IMR-90 (cell line): Measurements from ENCODE around the gene C3orf52. TPM values are rescaled to one million over a fixed set of nuclear protein-coding genes. Genes with fewer than 3 reads are reported as not detected.

ENCODE experiments used
- ATAC-seq: fragments of 200-7000 bp; cut with Tn5 transposase; 2 replicates; pipeline ENCODE4 v1.9.1; 2020; ENCODE audit warnings: low read depth, mild to moderate bottlenecking, moderate library complexity
- BruUV-seq: library from RNA; stranded (reverse); fragments of 400-500 nt; replicated peaks from 2 replicates; lab custom pipeline; 2021; lab: Mats Ljungman, UMichigan
- CTCF ChIA-PET: fragments of 300-600 bp; formaldehyde crosslinking; extraction: SDS; loops from one replicate; lab custom pipeline; 2021; ENCODE audit warnings: antibody characterized with exemption; lab: Yijun Ruan, JAX
- POLR2A ChIA-PET: fragments of 300-600 bp; sonication (Branson Sonifier 250); formaldehyde crosslinking; loops from one replicate; lab custom pipeline; 2022; ENCODE audit warnings: antibody characterized with exemption; ENCODE audit not compliant: unreplicated experiment; lab: Charles Lee
- DNase-seq: peaks from one replicate; pipeline ENCODE4 v3.0.0; 2013
- H2AFZ ChIP-seq: replicated peaks from 2 replicates; pipeline ENCODE3; 2013; ENCODE audit warnings: low read length, mild to moderate bottlenecking; ENCODE audit not compliant: poor library complexity
- H2AK5ac ChIP-seq: 2 replicates; pipeline ENCODE4 v1.6.1; 2013; ENCODE audit warnings: low read depth, low read length, inconsistent platforms
- H2AK9ac ChIP-seq: replicated peaks from 2 replicates; pipeline ENCODE3; 2013; ENCODE audit warnings: mild to moderate bottlenecking, low read depth, low read length, moderate library complexity; ENCODE audit not compliant: poor library complexity
- H2BK120ac ChIP-seq: 2 replicates; pipeline ENCODE4 v1.6.1; 2013; ENCODE audit warnings: low read depth, low read length, inconsistent platforms
- H2BK15ac ChIP-seq: 3 replicates; pipeline ENCODE4 v1.6.1; 2013; ENCODE audit warnings: low read depth, low read length, inconsistent platforms
- H2BK20ac ChIP-seq: 2 replicates; pipeline ENCODE4 v1.6.1; 2013; ENCODE audit warnings: low read depth, mild to moderate bottlenecking, inconsistent platforms, low read length, moderate library complexity
- H2BK5ac ChIP-seq: 2 replicates; pipeline ENCODE4 v1.6.1; 2013; ENCODE audit warnings: mild to moderate bottlenecking, low read depth, low read length, inconsistent platforms; ENCODE audit not compliant: poor library complexity, severe bottlenecking
- H3K14ac ChIP-seq: replicated peaks from 2 replicates; pipeline ENCODE4 v1.6.1; 2013; ENCODE audit warnings: low read depth, low read length, inconsistent platforms
- H3K18ac ChIP-seq: 2 replicates; pipeline ENCODE4 v1.6.1; 2013; ENCODE audit warnings: low read depth, low read length, control low read depth
- H3K23ac ChIP-seq: 2 replicates; pipeline ENCODE4 v1.6.1; 2013; ENCODE audit warnings: low read depth, low read length, inconsistent platforms
- H3K27ac ChIP-seq: 2 replicates; pipeline ENCODE4 v1.5.1; 2013; ENCODE audit warnings: mild to moderate bottlenecking, control low read depth, low read length; ENCODE audit not compliant: insufficient read depth
- H3K27me3 ChIP-seq: 2 replicates; pipeline ENCODE4 v1.6.1; 2013; ENCODE audit warnings: low read length; ENCODE audit not compliant: control insufficient read depth, insufficient read depth
- H3K36me3 ChIP-seq: 2 replicates; pipeline ENCODE4 v1.6.1; 2013; ENCODE audit warnings: low read length, mixed read lengths; ENCODE audit not compliant: control insufficient read depth, insufficient read depth
- H3K4ac ChIP-seq: 2 replicates; pipeline ENCODE4 v1.6.1; 2013; ENCODE audit warnings: low read depth, low read length, inconsistent platforms
- H3K4me1 ChIP-seq: 2 replicates; pipeline ENCODE4 v1.6.1; 2013; ENCODE audit warnings: low read length, mixed read lengths; ENCODE audit not compliant: control insufficient read depth, insufficient read depth
- H3K4me2 ChIP-seq: 2 replicates; pipeline ENCODE4 v1.6.1; 2013; ENCODE audit warnings: low read depth, mild to moderate bottlenecking, control low read depth, low read length, moderate library complexity
- H3K4me3 ChIP-seq: 2 replicates; pipeline ENCODE4 v1.5.1; 2013; ENCODE audit warnings: low read depth, mild to moderate bottlenecking, control low read depth, low read length, moderate library complexity; ENCODE audit not compliant: insufficient read depth
- H3K56ac ChIP-seq: 2 replicates; pipeline ENCODE4 v1.6.1; 2013; ENCODE audit warnings: low read length, inconsistent platforms; ENCODE audit not compliant: insufficient read depth; ENCODE audit errors: extremely low read depth
- H3K79me1 ChIP-seq, 2 experiments: 2 replicates each; pipeline ENCODE4 v1.6.1; 2013; ENCODE audit warnings: low read length in 2 of 2, inconsistent platforms in 1 of 2, low read depth in 1 of 2
- H3K9ac ChIP-seq: 2 replicates; pipeline ENCODE4 v1.6.1; 2013; ENCODE audit warnings: low read depth, low read length, control low read depth
- H3K9me1 ChIP-seq: 2 replicates; pipeline ENCODE4 v1.6.1; 2013; ENCODE audit warnings: low read length, inconsistent platforms; ENCODE audit not compliant: insufficient read depth
- H3K9me3 ChIP-seq: 2 replicates; pipeline ENCODE4 v1.6.1; 2013; ENCODE audit warnings: low read length; ENCODE audit not compliant: control insufficient read depth, insufficient read depth
- H4K20me1 ChIP-seq: 2 replicates; pipeline ENCODE4 v1.6.1; 2013; ENCODE audit warnings: low read length, inconsistent platforms; ENCODE audit not compliant: insufficient read depth
- H4K5ac ChIP-seq: 2 replicates; pipeline ENCODE4 v1.6.1; 2013; ENCODE audit warnings: mild to moderate bottlenecking, low read depth, low read length, control low read depth
- H4K8ac ChIP-seq, 2 experiments: 2 replicates each; pipeline ENCODE4 v1.6.1; 2013; ENCODE audit warnings: low read depth in 2 of 2, low read length in 2 of 2, control low read depth in 1 of 2, inconsistent platforms in 1 of 2
- H4K91ac ChIP-seq: 2 replicates; pipeline ENCODE4 v1.6.1; 2013; ENCODE audit warnings: low read depth, low read length, inconsistent platforms; ENCODE audit not compliant: insufficient read depth
- BHLHE40 ChIP-seq: fragments of 150-350 bp; IDR thresholded peaks from 2 replicates; pipeline ENCODE4 v1.6.1; 2016; ENCODE audit warnings: mild to moderate bottlenecking, low read depth, low read length
- FOS ChIP-seq: fragments of 150-350 bp; IDR thresholded peaks from 2 replicates; pipeline ENCODE4 v1.6.1; 2016; ENCODE audit warnings: low read depth, low read length
- POLR2A ChIP-seq: IDR thresholded peaks from 2 replicates; pipeline ENCODE4 v1.6.1; 2012; ENCODE audit warnings: mild to moderate bottlenecking, low read depth, low read length
- RFX5 ChIP-seq: IDR thresholded peaks from 2 replicates; pipeline ENCODE4 v1.8.0; 2012; ENCODE audit warnings: low read depth, mild to moderate bottlenecking, low read length, moderate library complexity
- USF2 ChIP-seq: fragments of 150-350 bp; IDR thresholded peaks from 2 replicates; pipeline ENCODE4 v1.6.1; 2017; ENCODE audit warnings: mild to moderate bottlenecking, antibody characterized with exemption, low read length, low read depth
- WGBS, 2 experiments: methylation state at CpG; one replicate each; pipeline versions ENCODE4 v1.1.5 to v1.1.7; 2013; ENCODE audit warnings: missing lambda C conversion rate in 2 of 2; ENCODE audit not compliant: insufficient read length in 1 of 2; ENCODE audit errors: extremely low coverage in 2 of 2; 5-methylcytosine and 5-hydroxymethylcytosine counted together
- dilution Hi-C: fragments of 300-500 bp; cut with HindIII; formaldehyde crosslinking; loops from one replicate; pipeline ENCODE4 v1.14.3; 2018; ENCODE audit warnings: low sequenced_read_pairs; ENCODE audit not compliant: unreplicated experiment
- in situ Hi-C: fragments of 300-500 bp; cut with MboI; formaldehyde crosslinking; loops from 3 replicates; pipeline ENCODE4 v1.14.3; 2019; ENCODE audit warnings: low sequenced_read_pairs, inconsistent platforms, mixed read lengths
- intact Hi-C: fragments of 100-400 bp; cut with micrococcal nuclease; formaldehyde crosslinking; loops from 2 replicates; pipeline ENCODE4 v1.10.0; 2022
- polyA plus RNA-seq, 3 experiments: library from polyadenylated mRNA; depleted of rRNA; stranded (reverse); fragments of >200 nt; gene quantifications; 2 replicates each; pipeline ENCODE4 v1.2.3, GENCODE V29; 2012; ENCODE audit warnings: low replicate concordance in 1 of 3
- total RNA-seq: library from RNA; depleted of rRNA; stranded (reverse); fragments of >200 nt; gene quantifications from 2 replicates; pipeline ENCODE4 v1.2.3, GENCODE V29; 2012

Gene C3orf52
- total and polyA plus RNA-seq, 2 of the 4 experiments (the other 2 are of a cell fraction): 7.5 to 12.5 TPM

DNA sequence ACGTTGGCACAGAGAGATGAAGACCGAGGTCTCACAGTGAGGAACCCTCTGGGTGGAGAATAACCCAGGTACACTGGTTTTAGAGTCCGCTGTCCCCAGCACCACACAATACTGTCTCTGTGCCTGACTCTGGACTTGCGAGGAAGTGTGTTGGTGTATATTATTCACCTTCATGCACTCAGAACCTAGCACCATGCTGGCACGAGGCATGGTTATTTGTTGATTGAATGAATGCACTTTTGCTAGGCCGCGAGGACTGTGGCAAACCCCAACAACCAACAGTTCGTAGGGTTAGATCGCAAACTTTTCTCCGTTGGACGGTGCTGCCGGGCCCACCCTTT is 484 bp upstream of the C3orf52 start:
- ChIA-PET CTCF (no interaction called here), POLR2A (no interaction called here)
- peak overlapping the region; percentile 1; the same call in 1 of the 2 replicates for H3K4ac ChIP-seq
- H4K8ac ChIP-seq: peak overlapping the region; percentile 31 to 63; a peak in 2 of 4 replicates
- H3K4me1 ChIP-seq: peaks cover 4% of the 10 kb centered on the region
- H3K14ac ChIP-seq: 0 out of 2 replicates have a peak overlapping the region, but pooled peaks have one; percentile 16
- H3K9ac ChIP-seq: peak overlapping the region; percentile 10; the same call in 1 of the 2 replicates
- peak overlapping the region; percentile 33 for H2AK9ac ChIP-seq
- intact Hi-C loops: no loop called here
- H3K56ac ChIP-seq: no peak overlapping the region
- no peak overlapping the region for H2BK5ac ChIP-seq
- peak overlapping the region; percentile 5; the same call in 1 of the 2 replicates for H2BK120ac ChIP-seq
- H2BK20ac ChIP-seq: no peak overlapping the region
- H3K4me3 ChIP-seq: peak overlapping the region; percentile 87
- no peaks in the 10 kb centered on the region for H3K27me3 ChIP-seq
- H3K79me1 ChIP-seq: peaks cover 11 to 26% of the 10 kb centered on the region in 2 experiments; a peak in 3 of 4 replicates
- dilution Hi-C loops: no loop called here
- H4K5ac ChIP-seq: no peak overlapping the region
- ATAC-seq: no peak
- no peak for TF ChIP-seq POLR2A
- TF ChIP-seq USF2: no peak
- no peak for TF ChIP-seq RFX5
- no peak for TF ChIP-seq BHLHE40
- TF ChIP-seq FOS: no peak
- no peak overlapping the region for H3K18ac ChIP-seq
- 13% methylated on average over 4 of the region's 12 CpGs; no CpG with 5 or more reads in 1 of the 2 experiments for WGBS, 2 experiments
- H3K9me3 ChIP-seq: no peaks in the 10 kb centered on the region
- H3K27ac ChIP-seq: no peak overlapping the region; the same call in 1 of the 2 replicates
- H4K20me1 ChIP-seq: no peaks in the 10 kb centered on the region
- no TSS peak for BruUV-seq
- DNase-seq: no peak
- in situ Hi-C loops: no loop called here
- H3K36me3 ChIP-seq: no peaks in the 10 kb centered on the region
- H3K9me1 ChIP-seq: peaks cover 5% of the 10 kb centered on the region
- no peak overlapping the region for H3K23ac ChIP-seq
- H2AK5ac ChIP-seq: 0 out of 2 replicates have a peak overlapping the region, but pooled peaks have one; percentile 9
- H2BK15ac ChIP-seq: 0 out of 3 replicates have a peak overlapping the region, but pooled peaks have one; percentile 56
- no peak overlapping the region for H4K91ac ChIP-seq
- peak overlapping the region; percentile 89 for H3K4me2 ChIP-seq
- peak overlapping the region; percentile 97 for H2AFZ ChIP-seq
